Measurements from ENCODE around the gene CORO6.

Gene CORO6

DNA sequence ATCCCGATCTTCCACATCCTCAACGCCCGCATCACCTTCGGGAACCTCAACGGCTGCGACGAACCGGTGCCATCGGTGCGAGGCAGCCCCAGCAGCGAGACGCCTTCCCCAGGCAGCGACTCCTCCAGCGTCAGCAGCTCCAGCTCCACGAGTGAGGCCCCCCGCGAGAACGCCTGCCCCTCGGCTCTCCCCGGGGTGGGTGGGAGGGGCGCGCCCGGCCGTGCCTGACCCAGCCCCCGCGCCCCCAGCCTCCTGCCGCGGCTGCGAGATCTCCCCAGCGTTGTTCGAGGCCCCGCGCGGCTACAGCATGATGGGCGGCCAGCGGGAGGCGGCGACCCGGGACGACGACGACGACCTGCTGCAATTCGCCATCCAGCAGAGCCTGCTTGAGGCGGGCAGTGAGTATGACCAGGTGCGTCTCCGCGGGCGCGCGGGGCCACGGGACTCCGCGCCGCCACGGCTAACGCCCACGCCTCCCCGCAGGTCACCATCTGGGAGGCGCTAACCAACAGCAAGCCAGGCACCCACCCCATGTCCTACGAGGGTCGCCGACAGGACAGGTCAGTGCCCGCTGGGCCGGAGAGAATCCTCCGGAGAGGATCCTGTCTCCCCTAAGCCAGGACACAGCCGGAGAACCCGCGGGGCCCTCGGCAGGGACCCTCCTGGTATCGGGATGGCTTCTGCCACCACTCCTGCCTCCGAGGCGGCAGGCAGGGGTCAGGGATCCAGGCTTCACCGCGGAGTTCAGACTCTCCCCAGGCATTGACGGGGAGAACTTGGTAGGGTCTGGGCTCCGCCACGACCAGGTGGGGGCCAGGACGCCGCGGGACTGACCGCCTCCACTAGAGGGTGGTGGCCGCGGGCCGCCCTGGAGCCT is 10.1 kb downstream of the CORO6 start:
- no peak for DNase-seq

DNA sequence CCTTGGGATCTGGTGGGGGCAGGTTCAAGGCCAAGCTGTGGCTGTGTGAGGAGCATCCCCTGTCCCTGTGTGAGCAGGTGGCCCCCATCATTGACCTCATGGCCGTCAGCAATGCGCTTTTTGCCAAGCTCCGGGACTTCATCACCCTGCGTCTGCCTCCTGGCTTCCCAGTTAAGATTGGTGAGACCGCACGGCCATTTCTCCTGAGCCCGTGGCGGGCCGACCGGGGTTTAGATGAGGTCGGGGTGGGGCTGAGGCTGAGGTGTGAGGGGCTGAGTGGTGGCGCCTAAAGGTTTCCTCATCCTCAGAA is 10.7 kb downstream of the CORO6 start:
- no peak for DNase-seq

DNA sequence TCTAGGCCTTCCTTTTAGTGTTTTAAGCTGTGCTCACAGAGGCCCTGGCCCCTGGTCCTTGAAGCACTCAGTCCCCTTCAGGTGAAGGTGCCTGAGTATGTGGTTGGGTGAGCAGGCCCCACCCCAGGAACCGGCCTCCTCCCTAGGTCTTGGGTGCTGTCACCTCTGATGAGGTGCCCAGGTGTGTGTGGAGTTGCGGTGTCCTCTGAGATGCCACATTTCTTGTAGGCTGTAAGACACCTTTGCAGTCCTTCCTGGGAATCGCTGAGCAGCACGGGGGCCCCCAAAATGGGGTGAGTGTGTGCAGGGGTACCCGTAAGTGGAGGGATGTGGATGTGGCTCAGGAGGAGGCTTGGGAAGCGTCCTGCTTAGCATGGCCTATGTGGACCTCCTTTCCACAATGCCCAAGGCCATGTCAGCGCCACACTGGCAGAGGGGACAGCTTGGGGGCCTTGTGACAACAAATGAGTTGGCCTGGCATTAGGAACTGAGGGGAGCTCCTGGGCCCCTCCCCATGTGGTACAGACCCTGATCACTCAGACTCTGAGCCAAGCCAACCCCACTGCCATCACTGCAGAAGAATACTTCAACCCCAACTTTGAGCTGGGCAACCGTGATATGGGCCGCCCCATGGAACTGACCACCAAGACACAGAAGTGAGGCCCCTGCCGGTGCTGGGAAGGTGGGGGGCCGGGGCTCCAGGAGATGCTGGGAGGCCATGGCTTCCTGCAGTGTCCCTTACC is 11.2 kb downstream of the CORO6 start:
- no peak for DNase-seq

DNA sequence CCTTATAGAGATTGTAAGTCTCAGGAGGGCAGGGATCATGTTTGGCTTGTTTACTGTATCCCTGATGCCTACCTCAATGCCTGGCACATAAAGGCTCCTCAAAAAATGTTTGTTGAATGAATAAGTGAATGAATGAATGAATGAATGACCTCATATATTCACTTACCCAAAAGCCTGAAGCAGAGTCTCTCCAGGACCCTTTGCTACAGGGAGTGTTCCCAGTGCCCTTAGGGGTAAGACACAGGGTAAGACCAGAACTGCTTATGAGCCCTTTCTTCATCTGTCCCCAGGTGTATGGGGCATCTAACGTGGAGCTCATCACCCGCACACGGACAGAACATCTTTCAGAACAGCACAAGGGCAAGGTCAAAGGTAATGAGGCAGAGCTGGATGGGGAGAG is 12.3 kb downstream of the CORO6 start:
- DNase-seq = no peak

DNA sequence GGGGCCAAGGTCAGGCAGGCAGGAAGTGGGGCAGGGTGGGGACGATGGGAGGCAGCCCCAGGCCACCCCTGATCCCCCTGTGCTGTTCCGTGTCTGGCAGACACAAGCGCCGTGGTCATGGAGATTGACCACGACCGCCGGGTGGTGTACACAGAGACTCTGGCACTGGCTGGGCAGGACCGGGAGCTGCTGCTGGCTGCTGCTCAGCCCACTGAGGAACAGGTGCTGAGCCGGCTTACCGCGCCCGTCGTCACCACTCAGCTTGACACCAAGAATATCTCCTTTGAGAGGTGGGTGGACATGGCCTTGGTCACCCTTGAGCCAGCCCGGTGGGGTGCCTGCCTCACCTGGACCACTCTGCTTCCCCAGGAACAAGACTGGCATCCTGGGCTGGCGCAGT is 13.7 kb downstream of the CORO6 start:
- no peak for DNase-seq

DNA sequence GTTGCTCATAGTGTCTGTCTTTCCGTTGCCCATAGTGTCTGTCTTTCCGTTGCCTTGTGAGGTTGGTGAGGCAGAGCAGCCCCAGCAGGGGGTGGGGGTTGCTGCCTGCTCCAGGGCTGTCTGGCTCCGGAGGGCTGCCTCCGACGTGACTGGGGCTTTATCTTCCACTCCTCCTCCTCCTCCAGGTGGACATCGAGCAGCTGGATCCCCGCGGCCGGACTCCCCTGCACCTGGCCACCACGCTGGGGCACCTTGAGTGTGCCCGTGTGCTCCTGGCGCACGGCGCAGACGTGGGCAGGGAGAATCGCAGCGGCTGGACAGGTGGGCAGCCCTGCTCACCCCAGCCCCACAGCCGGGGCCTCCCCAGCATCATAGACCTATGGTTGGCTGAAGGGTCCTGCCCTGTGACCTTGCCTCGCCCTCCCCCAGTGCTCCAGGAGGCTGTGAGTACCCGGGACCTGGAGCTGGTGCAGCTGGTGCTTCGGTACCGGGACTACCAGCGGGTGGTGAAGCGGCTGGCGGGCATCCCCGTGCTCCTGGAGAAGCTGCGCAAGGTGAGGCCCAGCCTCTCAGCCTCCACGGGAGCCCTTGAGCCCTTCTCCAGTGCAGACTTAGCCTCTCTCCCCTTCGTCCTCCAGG is 15.0 kb downstream of the CORO6 start:
- no peak for DNase-seq

DNA sequence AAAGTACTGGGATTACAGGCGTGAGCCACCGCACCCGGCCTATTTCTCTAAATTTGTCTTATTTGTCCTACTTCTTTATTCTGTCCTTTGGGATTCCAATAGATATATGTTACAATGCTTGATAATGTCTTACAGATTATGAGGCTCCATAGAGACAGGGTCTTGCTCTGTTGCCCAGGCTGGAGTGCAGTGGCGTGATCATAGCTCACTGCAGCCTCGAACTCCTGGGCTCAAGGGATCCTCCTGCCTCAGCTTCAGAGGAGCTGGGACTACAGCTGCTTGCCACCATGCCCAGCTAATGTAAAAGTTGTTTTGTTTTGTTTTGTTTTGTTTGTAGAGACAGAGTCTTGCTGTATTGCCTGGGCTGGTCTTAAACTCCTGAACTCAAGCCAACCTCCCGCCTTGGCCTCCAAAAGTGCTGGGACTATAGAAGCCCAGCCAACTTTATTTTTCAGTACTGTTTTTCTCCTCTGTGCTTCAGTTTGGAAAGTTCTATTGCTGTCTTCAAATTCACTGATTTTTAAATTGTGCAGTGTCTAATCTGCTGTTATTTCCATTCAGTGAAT is 19.5 kb downstream of the CORO6 start:
- no peak for DNase-seq

DNA sequence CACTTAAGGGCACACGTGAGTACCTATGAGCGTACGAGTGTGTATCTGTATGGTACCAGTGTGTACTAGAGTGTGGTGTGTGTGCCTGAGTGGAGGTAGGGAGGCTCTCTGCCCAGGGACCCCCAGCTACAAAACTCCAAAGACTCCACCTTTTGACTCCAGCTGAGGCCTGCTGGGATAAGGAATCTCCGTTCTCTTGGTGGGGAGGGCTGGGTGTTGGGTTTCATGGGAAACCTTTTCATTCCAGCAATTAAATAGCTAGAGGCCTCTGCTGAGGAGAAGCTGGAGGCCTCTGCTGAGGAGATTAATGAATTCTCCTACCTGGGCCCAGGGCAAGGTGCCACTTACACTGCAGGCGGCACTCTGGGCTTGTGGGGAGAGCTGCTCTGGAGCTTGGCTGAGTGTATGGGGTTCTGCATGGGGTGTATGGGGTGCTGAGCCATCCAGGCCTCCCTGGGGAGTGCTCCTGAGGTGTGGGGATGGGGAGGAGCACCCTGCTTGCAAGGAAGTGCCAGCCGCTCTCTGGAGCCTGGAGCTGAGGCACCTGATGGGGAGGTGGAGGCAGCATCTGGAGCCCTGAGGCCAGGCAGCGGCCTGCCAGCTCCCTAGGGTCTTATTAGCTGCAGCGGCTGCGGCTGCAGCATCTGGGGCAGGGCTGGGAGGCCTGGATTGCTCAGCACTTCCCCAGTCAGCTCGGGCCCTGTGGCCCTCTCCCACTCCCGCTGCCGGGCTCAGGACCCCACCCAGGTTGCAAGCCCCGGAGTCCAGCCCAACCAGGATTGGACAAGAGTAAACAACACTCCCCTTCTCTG is 25.1 kb downstream of the CORO6 start:
- no peak for DNase-seq

DNA sequence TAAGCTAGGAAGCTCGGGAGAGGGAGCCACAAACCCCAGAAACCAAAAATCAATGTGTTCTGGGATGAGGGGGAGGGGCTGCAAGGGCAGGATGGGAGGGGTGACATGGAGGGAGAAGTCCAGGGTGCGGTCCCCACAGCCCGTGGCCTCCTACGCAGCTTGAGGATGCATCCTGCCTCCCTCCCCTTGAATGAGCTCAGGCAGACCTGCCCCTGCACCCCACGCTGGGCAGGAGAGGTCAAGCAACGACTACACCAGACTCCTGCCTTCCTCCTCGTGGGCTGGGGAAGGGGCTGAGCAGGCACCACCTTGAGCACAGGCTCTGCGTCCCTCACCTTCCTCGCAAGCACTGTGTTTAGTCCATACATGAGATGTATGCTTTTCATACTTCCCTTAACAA is 25.9 kb downstream of the CORO6 start:
- DNase-seq = no peak

DNA sequence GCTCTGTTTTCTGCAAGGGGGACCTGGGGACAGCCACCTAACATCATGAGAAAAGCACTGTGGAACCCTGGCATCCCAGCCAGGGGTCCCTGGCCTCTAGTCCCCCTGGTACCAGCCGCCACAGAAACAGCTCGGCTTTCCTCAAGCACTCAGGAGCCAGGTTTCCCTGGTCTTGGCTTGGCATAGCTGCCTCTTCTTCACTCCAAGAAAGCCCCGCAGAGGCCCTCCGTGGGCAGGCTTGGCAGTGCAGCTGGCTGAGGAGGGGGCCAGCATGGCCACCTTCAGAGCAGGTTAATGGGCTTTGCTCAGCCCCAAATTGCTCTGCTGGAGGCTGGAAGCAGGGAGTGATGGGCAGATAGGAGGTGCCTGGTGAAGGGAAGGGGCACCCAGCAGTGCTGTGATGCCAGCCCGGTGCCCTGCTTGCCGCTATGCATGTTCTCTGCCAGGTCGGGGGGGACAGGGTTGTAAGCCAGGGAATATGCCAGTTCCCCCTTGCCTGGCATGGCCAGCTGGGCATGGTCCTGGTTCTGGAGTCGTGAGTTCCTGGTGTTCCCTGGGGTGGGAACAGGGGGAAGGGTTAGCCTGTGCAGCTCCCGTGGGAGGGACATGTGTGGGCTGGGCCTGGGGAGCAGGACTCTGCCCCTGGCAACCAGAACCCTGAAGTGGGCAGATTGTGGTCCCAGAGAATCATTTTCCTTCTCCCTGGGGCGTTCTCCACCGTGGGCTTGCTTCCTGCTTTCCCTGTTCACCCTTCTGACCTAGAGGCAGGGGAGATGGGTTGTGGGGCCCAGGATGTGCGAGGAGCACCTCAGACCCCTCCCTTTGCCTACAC is 26.6 kb downstream of the CORO6 start:
- DNase-seq = no peak

DNA sequence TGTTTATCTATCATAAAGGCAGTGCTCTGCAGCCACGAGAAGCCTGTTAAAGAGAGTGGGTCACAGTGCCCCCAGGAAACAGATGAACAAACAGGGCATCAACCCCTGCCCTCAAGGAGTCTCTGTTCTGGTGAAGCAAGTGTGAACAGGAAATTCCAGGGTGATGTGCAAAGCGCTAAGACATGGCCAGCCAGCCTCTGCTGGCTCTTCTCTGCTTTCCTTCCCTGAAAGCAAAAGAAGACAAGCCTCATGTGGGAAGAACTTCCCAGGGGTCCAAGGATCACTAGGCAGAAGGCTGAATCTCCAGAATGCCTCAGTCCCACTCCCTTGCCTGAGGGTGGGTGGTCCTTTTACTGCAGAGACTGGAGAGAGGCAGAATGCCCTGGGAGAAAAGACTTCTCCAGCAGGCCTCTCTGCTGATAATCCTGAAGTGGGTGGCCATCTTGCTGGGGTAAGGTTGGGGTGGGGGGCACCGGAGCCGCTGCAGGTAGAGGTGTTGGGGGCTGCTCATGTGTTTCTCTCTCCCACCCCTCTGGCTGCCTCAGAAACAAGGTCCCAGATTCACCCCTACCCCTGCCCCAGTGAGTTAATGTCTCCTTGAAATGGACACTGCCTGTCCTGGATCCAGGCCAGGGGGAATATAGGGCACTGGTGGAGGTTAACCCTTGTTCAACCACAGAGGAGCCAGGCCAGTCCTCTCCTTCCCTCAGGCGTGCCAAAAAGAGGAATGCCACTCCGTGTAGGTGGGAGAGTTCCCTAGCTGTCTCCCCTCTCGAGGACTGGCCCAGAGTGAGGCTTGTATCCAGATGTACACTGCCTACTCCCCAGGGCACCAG is 27.4 kb downstream of the CORO6 start:
- DNase-seq = peak; percentile 38

DNA sequence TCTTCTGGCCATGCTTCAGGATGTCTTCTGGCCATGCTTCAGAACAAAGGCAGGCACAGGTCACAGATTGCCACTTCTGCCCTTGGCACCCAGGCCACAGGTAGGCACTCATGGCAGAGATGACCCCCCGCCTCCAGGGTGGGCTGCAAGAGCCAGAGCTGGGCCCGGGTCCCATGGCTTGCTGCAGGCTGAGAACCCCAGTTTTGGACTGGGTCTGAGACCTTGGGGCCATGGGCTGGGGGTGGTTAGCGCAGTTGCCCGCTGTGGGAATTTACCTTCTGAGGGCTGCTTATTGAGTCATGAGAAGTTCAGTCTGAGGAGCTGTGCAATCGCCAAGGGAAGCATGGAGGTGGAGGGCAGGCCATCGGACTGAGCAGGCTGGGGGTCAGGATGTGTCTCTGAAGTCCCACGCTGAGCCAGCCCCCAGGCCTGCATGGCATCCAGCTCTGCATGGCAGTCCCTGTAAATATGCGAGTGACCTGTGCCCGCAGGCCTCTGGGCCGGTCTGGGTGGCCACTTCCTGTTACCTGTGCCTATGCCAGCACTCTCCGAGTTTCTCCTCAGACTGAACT is 28.1 kb downstream of the CORO6 start:
- DNase-seq = no peak

DNA sequence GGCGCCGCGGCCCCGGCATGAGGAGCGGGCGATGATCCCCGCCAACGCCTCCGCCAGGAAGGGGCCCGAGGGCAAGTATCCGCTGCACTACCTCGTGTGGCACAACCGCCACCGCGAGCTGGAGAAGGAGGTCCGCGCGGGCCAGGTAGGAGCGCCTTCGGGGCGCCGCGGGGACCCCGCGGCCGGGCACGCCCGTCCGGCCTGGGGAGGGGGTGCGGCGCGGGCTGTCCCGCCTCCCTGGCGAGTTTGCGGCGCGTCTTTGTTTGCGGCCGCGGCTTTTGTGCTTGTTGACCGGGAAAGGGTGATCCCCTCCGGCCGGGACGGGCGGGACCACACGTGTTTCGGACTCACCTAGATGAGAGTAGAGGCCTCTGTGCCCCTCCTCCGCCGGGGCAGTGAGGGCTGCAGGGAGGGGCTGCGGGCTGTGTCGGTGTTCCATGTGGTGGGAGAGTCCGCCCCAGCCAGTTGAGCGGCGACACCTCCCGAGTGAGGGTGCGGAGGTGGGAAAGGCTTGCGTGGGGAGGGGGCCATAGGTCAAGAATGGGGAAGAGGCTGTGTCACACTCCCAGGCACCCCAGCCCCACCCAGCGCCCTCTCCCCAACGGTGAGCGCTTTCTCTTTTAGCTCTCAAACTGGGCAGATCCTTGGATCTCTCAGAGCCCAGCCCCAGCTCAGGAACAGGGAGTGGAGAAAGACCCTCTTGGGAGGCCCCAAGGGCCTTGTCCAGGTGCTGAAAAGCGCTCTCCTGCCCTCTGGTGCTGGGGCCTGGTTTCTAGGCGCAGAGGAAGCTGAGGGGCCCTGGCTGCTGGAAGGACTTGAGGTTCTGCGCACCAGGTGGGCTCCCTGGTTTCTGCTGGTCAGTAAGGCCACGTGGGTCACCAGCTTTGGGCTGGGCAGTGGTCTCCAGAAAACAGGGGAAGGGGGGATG is 28.9 kb downstream of the CORO6 start:
- DNase-seq = no peak

DNA sequence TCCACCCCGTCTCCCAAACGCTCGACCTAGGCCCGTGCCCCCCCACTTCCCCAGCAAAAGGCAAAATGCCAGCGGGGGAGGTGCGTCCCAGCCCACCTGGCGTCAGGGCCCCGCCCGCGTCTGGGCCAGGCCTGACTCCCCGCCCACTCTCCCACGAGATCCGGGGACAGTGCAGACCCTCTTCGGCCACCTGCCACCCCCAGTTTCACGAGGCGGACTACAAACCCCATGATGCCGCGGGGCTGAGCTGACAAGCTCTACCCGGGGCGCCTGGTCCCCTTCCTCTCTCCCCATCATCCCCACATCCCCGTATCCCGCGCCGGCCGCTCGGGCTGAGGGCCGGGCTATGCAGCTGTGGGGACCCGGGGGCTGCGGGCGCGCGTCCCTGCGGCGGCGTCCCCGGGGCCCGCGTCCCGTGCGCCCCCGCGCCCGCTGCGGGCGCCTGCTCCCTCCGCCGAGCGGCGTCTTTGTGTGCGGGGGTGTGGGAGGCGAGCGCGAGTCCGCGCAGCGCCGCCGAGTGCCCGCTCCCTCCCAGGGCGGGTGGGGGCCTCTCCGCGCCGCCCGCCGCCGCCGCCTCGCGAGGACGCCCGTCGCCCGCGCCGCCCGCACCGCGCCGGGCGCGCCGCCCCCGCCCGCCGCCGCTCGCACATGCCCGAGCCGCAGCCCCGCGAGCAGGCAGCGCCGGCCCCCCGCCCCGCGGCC is 29.7 kb downstream of the CORO6 start, which contains the start of gene ANKRD13B:
ANKRD13B (plus strand) TSS at position 283 of the 702 bp plus-strand sequence. CDS start 490 bp downstream, outside the sequence.
- no peak for DNase-seq

DNA sequence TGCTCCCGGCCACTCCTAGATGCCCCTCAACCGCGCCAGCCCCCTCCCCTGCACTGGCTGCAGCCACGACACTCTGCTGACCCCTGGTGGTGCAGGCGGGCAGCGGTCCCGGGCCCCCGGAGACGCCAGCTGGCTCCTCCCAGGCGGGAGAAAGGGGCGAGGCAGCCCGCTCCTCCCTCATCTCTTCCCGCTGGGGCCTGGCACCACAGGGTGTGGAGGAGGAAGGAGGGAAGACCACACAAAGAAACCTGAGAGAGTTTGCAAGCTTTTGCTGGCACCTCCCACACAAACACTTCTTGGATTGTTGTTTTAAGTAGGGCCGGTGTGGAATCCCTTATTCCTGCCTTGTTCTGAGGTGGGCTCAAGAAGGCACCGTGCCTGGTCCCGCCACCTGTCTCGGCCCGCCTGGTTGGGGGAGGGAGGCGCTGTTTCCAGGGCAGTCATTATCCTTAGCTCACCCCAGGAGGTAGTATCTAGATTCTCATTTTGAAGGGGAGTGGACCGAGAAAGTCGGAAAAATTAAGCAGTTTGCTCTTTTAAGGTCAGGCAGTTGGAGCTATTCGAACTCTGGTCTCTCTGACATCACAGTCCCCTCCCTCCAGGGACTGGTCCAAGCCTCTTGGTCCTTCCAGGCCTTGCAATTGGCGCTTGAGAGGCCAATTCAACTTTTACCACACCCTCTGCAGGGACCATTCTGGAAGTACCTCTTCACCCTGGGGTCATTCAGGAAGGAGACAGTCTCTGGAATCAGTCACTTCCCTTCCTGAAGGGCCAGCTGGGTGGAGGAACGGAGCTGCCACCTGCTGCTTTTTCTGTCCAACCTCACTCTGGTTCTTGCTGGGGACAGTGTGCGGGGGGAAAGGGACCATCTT is 30.7 kb downstream of the CORO6 start:
- peak; percentile 79 for DNase-seq

DNA sequence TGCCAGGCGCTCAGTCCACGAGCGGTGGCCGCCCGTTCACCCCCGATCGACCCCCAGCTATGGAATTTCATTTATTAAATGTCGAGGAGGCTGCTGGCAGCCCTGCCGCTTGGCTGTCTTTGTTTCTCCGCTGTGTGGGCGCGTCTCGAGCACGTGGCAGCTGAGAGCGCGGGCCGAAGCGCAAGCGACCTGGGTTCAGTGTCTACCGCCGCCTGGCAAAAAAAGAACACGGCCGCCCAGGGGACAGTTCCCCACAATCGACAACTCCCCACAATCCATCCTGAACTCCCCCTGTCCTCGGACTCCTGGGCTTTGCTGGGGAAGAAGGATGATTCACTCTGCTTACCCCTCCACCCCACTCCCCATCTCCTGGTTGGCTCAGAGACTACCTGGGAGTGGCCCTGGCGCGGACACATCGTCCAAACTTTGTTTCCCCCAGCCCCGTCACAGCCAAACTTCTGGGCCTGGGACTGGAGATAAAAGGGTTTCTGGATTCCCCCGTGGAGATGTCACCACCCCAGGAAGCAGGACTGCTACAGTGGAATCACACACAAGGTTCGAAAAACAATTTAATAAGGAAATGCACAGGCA is 31.5 kb downstream of the CORO6 start:
- DNase-seq = peak; percentile 74
